Dendritic cell treated with granulocyte-macrophage colony-stimulating factor and Interleukin-4, amounts not matched to agents 40 ng/mL and 50 ng/mL, for 4 days (primary cell): Measurements from ENCODE around the gene KLHL33.
A peak's percentile ranks its signal among the peaks of the same experiment; 100 is the strongest.

ENCODE experiments used
- H3K27ac Mint-ChIP-seq: one replicate; pipeline ENCODE4 v1.8.0; 2022; ENCODE audit warnings: mild to moderate bottlenecking, mixed read lengths
- H3K27me3 Mint-ChIP-seq: one replicate; pipeline ENCODE4 v1.8.0; 2022; ENCODE audit warnings: mild to moderate bottlenecking, mixed read lengths
- H3K36me3 Mint-ChIP-seq: one replicate; pipeline ENCODE4 v1.8.0; 2022; ENCODE audit warnings: low read depth, mixed read lengths
- H3K4me1 Mint-ChIP-seq: one replicate; pipeline ENCODE4 v1.8.0; 2022; ENCODE audit warnings: low read depth, mixed read lengths
- H3K4me3 Mint-ChIP-seq: one replicate; pipeline ENCODE4 v1.8.0; 2022; ENCODE audit warnings: mild to moderate bottlenecking, moderate library complexity, mixed read lengths
- H3K9me3 Mint-ChIP-seq: one replicate; pipeline ENCODE4 v1.8.0; 2022; ENCODE audit warnings: mixed read lengths
- intact Hi-C: fragments of 100-400 bp; cut with micrococcal nuclease; formaldehyde crosslinking; loops from one replicate; pipeline ENCODE4 v1.15.0; 2022

KLHL33 gene

DNA sequence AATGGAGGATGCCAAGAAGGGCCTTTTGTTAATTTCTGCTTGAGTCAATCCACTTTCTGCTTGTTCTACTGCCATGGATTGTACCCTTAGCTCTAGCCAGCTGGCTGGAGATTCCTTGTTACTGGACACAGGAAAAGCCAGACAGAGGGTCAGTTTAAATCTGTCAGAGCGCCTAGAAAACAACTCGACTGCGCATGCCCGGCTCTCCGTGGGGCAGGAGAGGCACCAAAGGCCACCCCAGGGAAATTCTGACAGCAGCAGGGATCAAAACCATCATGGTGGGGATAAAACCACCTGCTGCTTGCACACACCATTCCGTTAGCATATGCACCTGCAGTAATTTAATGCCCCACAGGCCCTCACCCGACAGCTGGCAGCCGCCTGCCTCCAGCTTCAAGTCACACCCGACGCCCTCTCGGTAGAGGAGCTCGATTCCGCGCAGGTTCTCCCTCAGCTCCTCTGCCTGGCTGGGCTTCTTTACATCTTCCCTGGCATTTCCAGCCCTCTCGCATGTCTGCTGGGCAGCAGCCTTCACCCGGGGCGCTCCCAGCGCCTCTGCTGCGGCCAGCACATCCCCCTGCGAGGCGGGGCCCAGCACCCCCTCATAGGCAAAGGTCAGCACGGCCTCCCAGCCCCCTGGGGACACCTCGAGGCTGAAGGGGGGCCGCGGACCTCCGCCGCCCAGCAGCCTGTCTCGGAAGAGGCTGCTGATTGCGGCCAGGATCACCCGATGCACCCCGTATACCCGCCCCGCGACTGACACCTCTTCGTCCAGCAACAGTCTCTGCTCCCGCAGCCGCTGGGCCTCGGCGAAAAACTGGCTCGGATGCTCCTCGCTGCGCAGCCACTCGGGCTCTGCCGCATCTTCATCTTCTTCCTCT, 1.0 kb downstream of the KLHL33 start:
- Mint-ChIP-seq H3K36me3 (no peaks in the 10 kb centered on the region), H3K27me3 (peaks cover 5% of the 10 kb centered on the region), H3K4me1 (peaks cover 59% of the 10 kb centered on the region), H3K4me3 (no peak overlapping the region), H3K9me3 (peaks cover 10% of the 10 kb centered on the region), H3K27ac (peak overlapping the region; percentile 60)
- intact Hi-C loops: no loop called here

GRCh38 chr14:20429801-20430669, 5.9 kb downstream of the KLHL33 start:
- Mint-ChIP-seq H3K4me1 (peaks cover 48% of the 10 kb centered on the region), H3K36me3 (no peaks in the 10 kb centered on the region), H3K27ac (peak overlapping the region; percentile 81), H3K4me3 (no peak overlapping the region), H3K9me3 (no peaks in the 10 kb centered on the region), H3K27me3 (no peaks in the 10 kb centered on the region)
- intact Hi-C loops: no loop called here

DNA sequence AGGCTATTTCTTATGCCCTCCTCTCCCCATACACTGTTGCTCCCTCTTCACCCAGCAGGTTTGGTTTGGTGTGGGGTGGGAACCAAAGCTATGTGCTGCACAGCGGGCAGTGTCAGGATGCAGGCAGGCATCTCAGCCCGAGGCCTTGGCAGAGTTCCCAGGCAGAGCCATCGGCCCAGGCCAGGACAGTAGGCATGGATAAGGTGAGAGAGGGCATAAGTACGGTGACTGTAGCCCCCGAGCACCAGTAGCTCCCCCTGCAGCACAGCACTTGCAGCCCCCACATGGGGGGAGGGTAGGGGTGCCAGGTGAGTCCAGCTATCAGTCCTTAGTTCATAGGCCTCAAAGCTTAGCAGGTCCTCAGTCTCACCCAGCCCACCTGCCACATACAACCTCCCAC, 7.2 kb downstream of the KLHL33 start:
- no peak overlapping the region for H3K4me3 Mint-ChIP-seq
- H3K4me1 Mint-ChIP-seq: peaks cover 55% of the 10 kb centered on the region
- intact Hi-C loops: no loop called here
- no peaks in the 10 kb centered on the region for H3K27me3 Mint-ChIP-seq
- no peaks in the 10 kb centered on the region for H3K9me3 Mint-ChIP-seq
- H3K36me3 Mint-ChIP-seq: no peaks in the 10 kb centered on the region
- peak overlapping the region; percentile 81 for H3K27ac Mint-ChIP-seq

DNA sequence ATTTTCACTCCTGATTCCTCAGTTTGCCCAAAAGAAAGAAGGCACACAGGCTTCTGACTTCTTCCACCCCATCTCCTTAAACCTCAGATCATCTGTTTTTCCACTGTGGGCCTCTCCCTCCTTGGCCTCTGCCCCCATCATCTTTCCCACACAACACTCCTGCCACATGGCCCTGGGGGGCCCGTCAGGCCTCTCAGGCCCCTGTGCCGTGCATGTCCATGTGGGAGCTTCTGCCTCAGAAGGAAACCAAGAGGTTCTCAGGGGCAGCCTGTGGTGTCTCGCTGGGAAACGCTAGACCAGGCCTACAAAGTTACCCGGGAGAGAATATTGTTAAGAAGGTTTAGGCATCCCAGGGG, 8.0 kb downstream of the KLHL33 start:
- H3K27me3 Mint-ChIP-seq: no peaks in the 10 kb centered on the region
- intact Hi-C loops: no loop called here
- H3K4me3 Mint-ChIP-seq: peak overlapping the region; percentile 63
- H3K9me3 Mint-ChIP-seq: no peaks in the 10 kb centered on the region
- H3K27ac Mint-ChIP-seq: peak overlapping the region; percentile 81
- peaks cover 55% of the 10 kb centered on the region for H3K4me1 Mint-ChIP-seq
- H3K36me3 Mint-ChIP-seq: no peaks in the 10 kb centered on the region

GRCh38 chr14:20427231-20428009, 8.5 kb downstream of the KLHL33 start:
- Mint-ChIP-seq H3K4me1 (peaks cover 55% of the 10 kb centered on the region), H3K27ac (peak overlapping the region; percentile 81), H3K4me3 (peak overlapping the region; percentile 63), H3K27me3 (no peaks in the 10 kb centered on the region), H3K9me3 (no peaks in the 10 kb centered on the region), H3K36me3 (no peaks in the 10 kb centered on the region)
- intact Hi-C loops: no loop called here

GRCh38 chr14:20424851-20425250, 11.1 kb downstream of the KLHL33 start:
- no peaks in the 10 kb centered on the region for H3K9me3 Mint-ChIP-seq
- H3K4me1 Mint-ChIP-seq: peaks cover 45% of the 10 kb centered on the region
- H3K27me3 Mint-ChIP-seq: no peaks in the 10 kb centered on the region
- intact Hi-C loops: no loop called here
- H3K27ac Mint-ChIP-seq: no peak overlapping the region
- no peaks in the 10 kb centered on the region for H3K36me3 Mint-ChIP-seq
- no peak overlapping the region for H3K4me3 Mint-ChIP-seq

GRCh38 chr14:20422886-20423285, 13.1 kb downstream of the KLHL33 start:
- Mint-ChIP-seq H3K4me3 (no peak overlapping the region), H3K36me3 (no peaks in the 10 kb centered on the region), H3K27me3 (no peaks in the 10 kb centered on the region), H3K4me1 (peaks cover 43% of the 10 kb centered on the region), H3K9me3 (no peaks in the 10 kb centered on the region), H3K27ac (no peak overlapping the region)
- intact Hi-C loops: no loop called here

DNA sequence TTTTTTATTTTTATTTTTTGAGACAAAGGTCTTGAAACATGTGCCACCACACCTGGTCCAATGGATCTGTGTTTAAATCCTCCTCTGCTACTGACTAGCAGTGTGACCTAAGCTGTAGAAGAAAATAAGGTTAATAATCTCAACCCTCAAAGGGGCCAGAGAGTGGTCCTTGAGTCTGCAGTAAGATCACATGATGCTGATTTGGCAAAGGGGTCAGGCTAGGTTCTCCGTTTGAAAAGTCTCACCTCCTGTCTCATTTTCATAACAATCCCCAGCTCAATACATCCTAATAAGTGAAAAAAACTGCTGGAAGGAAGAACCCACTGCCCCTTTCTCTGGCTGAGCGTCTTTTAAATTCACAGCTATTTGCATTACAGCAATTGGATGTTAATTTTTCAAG, 14.7 kb downstream of the KLHL33 start:
- Mint-ChIP-seq H3K27me3 (no peaks in the 10 kb centered on the region), H3K9me3 (no peaks in the 10 kb centered on the region), H3K27ac (no peak overlapping the region), H3K4me3 (no peak overlapping the region), H3K4me1 (peaks cover 37% of the 10 kb centered on the region), H3K36me3 (no peaks in the 10 kb centered on the region)
- intact Hi-C loops: no loop called here

DNA sequence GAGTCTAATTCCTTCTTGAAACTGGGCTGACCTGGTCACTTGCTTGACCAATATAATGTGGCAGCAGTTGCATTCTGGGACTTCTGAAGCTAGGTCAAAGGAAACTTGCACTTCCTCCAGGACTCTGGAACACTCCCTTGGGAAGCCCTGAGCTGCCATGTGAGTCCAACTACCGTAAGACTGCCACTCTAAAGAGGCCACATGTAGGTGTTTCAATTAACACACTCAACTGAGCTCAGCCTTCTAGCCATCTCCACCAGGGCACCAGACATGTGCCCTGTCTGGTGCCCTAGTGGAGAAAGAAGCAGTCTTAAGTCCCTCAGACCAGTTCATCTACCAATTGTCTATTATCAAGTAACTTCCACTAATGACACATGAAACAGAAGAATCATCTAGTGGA, 16.5 kb downstream of the KLHL33 start:
- H3K36me3 Mint-ChIP-seq: no peaks in the 10 kb centered on the region
- intact Hi-C loops: loop anchor here (10.0 kb wide), 1 partner anchor 75 kb away; the partner anchor contains the start of gene PARP2
- peak overlapping the region; percentile 47 for H3K27ac Mint-ChIP-seq
- no peaks in the 10 kb centered on the region for H3K27me3 Mint-ChIP-seq
- no peaks in the 10 kb centered on the region for H3K9me3 Mint-ChIP-seq
- no peak overlapping the region for H3K4me3 Mint-ChIP-seq
- H3K4me1 Mint-ChIP-seq: peaks cover 30% of the 10 kb centered on the region

- Mint-ChIP-seq H3K27me3 (no peaks in the 10 kb centered on the region), H3K27ac (no peak overlapping the region), H3K4me3 (no peak overlapping the region), H3K9me3 (no peaks in the 10 kb centered on the region), H3K36me3 (peaks cover 4% of the 10 kb centered on the region), H3K4me1 (peaks cover 37% of the 10 kb centered on the region)
- intact Hi-C loops: loop anchor here (10.0 kb wide), 1 partner anchor 74 kb away; the partner anchor contains the start of gene PARP2
These were observed 17.5 kb downstream of the KLHL33 start for GRCh38 chr14:20418501-20418909.

DNA sequence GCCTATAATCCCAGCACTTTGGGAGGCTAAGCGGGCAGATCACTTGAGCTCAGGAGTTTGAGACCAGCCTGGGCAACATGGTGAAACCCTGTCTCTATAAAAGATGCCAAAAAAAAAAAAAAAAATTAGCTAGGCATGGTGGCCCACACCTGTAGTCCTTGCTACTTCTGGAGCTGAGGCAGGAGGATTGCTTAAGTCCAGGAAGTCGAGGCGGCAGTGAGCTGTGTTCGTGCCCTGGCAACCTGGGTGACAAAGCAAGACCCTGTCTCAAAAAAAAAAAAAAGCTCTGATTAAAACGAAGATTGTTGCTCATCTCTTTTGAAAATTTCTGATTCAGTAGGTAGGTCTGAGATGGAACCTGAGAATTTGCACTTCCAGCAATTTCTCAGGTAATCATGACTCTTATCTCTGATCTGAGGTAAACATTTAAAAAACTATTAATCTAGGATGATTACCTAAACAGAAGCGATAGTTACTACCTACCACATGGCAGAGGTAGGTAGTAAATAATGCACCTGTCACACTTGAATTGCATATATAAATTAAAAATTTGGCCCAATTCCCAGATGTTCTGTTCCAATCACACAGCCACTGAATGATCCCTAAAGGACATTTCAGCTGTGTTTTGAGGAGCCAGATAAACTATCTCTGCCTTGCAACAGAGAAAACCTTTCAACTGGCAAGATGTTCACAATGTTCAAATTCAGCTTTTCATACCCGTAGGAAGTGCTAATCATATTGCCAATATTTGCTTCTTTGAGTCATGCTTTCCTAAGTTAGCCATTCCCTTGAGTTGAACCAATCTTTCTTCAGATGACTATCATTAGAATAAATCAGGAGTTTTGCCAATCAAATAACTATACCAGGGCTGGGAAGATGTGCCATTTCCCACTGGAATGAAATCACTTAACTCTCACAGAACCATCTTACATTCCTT, 18.4 kb downstream of the KLHL33 start:
- Mint-ChIP-seq H3K4me1 (peaks cover 39% of the 10 kb centered on the region), H3K4me3 (no peak overlapping the region), H3K27ac (no peak overlapping the region), H3K27me3 (no peaks in the 10 kb centered on the region), H3K9me3 (no peaks in the 10 kb centered on the region), H3K36me3 (peaks cover 14% of the 10 kb centered on the region)
- intact Hi-C loops: loop anchor here (10.0 kb wide), 1 partner anchor 73 kb away; the partner anchor contains the start of gene PARP2

DNA sequence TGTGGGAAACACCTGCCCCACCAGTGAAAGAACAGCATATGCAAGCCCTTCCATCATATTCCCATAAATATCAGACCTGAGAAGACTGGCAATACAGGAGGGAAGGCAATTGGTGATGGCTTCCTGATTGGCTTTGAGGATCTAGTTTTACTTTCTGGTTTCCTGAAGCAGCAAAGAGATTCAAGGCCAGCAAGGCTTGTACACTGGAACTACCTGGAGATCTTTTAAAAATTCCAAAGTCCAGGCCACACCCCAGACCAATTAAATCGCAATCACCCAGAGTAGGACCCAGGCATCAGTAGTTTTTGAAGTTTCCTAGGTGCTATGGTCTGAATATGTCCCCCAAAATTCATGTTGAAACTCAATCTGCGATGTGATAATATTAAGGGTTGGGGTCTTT, 19.7 kb downstream of the KLHL33 start:
- no peaks in the 10 kb centered on the region for H3K9me3 Mint-ChIP-seq
- H3K4me1 Mint-ChIP-seq: peaks cover 42% of the 10 kb centered on the region
- H3K4me3 Mint-ChIP-seq: no peak overlapping the region
- peaks cover 19% of the 10 kb centered on the region for H3K36me3 Mint-ChIP-seq
- no peaks in the 10 kb centered on the region for H3K27me3 Mint-ChIP-seq
- H3K27ac Mint-ChIP-seq: peak overlapping the region; percentile 57
- intact Hi-C loops: loop anchor here (10.0 kb wide), 1 partner anchor 71 kb away; the partner anchor contains the start of gene PARP2
